Activated T-helper 1 cell treated with anti-CD3 and anti-CD28 coated beads, Interleukin-2, amount 50 U/mL, for 16 hours (primary cell): ENCODE measurements around the gene XRCC3.
A peak's percentile ranks its signal among the peaks of the same experiment; 100 is the strongest.

Experiments used
- DNase-seq, 2 donors: peaks; one replicate each; pipeline ENCODE4 v3.0.0-alpha.2; 2020; ENCODE audit warnings: low read depth in 1 of 2, low spot score in 1 of 2

XRCC3 gene

GRCh38 chr14:103715052-103716000, at the start of gene XRCC3, which contains the start of gene ZFYVE21:
Gene XRCC3 (minus strand): TSS chr14:103715451. CDS start chr14:103711087, 4,364 bp downstream.
Gene ZFYVE21 (plus strand): TSS chr14:103715810. CDS start chr14:103715842, 32 bp downstream.
- DNase-seq: peak; percentile 99

GRCh38 chr14:103763730-103764488, 48.7 kb upstream of the XRCC3 start:
- no peak for DNase-seq

- no peak for DNase-seq
Measured at GRCh38 chr14:103762541-103762940, 47.3 kb upstream of the XRCC3 start.

GRCh38 chr14:103762036-103762435, 46.8 kb upstream of the XRCC3 start:
- DNase-seq: no peak

GRCh38 chr14:103758059-103758776, 43.0 kb upstream of the XRCC3 start:
- DNase-seq: no peak

- DNase-seq: no peak
Measured at GRCh38 chr14:103755060-103755459, 39.8 kb upstream of the XRCC3 start.

GRCh38 chr14:103753774-103754173, 38.5 kb upstream of the XRCC3 start:
- no peak for DNase-seq

GRCh38 chr14:103749860-103750259, 34.6 kb upstream of the XRCC3 start:
- no peak for DNase-seq

GRCh38 chr14:103749452-103749851, 34.2 kb upstream of the XRCC3 start:
- no peak for DNase-seq

- DNase-seq: peak in 1 of 2 donors; percentile 25
Measured at GRCh38 chr14:103748534-103748857, 33.2 kb upstream of the XRCC3 start.

GRCh38 chr14:103746701-103747100, 31.4 kb upstream of the XRCC3 start:
- DNase-seq: no peak

- no peak for DNase-seq
Measured at GRCh38 chr14:103745424-103745823, 30.2 kb upstream of the XRCC3 start.

- no peak for DNase-seq
Measured at GRCh38 chr14:103744621-103745395, 29.6 kb upstream of the XRCC3 start.

- DNase-seq: no peak
Measured at GRCh38 chr14:103743691-103744090, 28.4 kb upstream of the XRCC3 start.

GRCh38 chr14:103742499-103743255, 27.4 kb upstream of the XRCC3 start:
- no peak for DNase-seq

- no peak for DNase-seq
Measured at GRCh38 chr14:103741876-103742275, 26.6 kb upstream of the XRCC3 start.

GRCh38 chr14:103740991-103741689, 25.9 kb upstream of the XRCC3 start:
- no peak for DNase-seq

GRCh38 chr14:103739793-103740501, 24.7 kb upstream of the XRCC3 start:
- no peak for DNase-seq

GRCh38 chr14:103739466-103739792, 24.2 kb upstream of the XRCC3 start:
- no peak for DNase-seq
